ENCODE measurements around the gene PROP1.
"Not testable (repeated sequence)": the region's sequence is repeated elsewhere in the genome, so short reads cannot be mapped to it uniquely, and the experiment has no call there.

Gene PROP1

DNA sequence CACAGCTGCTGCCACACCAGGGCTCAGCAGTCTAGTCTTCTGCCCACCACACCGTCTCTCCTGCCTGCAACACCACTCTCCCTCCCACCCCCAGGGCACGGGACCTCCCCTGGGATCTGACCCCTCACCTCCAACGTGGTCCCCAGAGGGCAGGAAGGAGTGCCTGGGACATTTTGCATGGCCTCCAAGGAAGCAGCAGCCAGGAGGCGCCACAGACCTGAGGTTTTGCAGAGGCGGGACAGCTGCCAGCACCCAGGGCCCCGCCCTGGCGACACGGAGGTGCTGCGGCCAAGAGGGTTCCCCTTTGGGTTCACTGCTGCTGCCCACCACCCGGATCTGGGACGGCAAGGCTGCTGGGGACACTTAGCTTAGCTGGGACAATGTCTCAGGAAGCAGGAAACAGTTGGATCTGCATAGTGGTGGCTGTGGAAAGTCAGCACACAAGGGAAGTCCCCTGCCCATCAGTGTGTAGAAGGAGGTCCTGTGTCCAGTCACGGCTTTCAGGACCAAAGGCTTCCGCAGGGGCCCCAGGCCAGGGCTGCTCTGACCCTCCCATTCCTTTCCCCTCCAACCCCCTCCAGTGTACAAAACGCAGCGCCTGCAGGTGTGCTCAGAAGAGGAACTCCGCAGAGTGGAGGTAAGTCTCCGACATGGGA lies 13.8 kb downstream of the PROP1 start:
- Histone ChIP-seq H3K4me2 (ENCODE audit: low read depth, low read length, poor library complexity, severe bottlenecking) (no peak overlapping the region), H3K9me2 (replicated peaks; ENCODE audit: insufficient read depth, low read length) (no peaks in the 10 kb centered on the region)
- TF ChIP-seq CTCF (IDR thresholded peaks at IDR 0.05; ENCODE audit: insufficient read depth, low read length, poor library complexity, severe bottlenecking), result peak; percentile 44
- TF ChIP-seq EZH2phosphoT487 (conservative IDR thresholded peaks at IDR 0.05; ENCODE audit: low read length), result no peak

DNA sequence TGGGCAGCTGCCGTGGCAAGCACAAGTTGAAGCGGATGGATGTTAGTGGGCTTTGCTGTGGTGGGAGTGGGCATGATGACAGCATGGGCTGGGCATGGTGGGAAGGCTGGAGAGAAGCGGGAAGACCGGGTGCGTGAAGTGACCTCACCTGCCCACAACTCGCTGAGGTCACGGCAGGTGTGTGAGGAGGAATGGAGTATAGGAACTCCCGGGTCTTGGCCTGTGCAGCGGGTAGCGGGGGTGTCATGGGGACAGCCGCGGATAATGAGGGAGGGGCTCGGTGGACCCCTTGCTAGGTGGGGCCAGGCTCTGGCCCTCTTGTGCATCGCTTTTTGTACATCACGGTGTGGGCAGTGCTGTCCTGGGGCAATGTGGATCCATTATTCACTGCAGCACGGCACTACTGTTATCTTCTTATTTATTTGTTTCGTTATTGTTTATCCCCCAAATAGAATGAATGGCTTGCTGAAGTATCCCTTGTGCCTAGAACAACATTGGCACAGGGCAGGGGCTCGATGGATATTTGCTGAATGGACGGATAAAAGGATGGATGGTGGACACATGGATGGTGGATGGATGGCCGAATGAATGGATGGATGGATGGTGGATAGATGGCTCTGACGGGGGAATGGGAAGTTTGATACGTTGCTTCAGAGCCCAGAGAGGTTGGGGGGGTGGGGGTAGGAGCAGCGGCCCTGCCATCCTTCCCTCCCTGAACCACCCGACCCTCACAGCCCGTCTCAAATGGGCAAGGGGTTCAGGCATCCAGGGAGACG lies 14.6 kb downstream of the PROP1 start:
- Histone ChIP-seq H4K20me1 (ENCODE audit: low read depth, low read length) (no peaks in the 10 kb centered on the region), H3K4me2 (ENCODE audit: low read depth, low read length, poor library complexity, severe bottlenecking) (no peak overlapping the region), H3K79me2 (ENCODE audit: insufficient read depth, low read length) (no peaks in the 10 kb centered on the region), H3F3A (ENCODE audit: insufficient read depth) (no peaks in the 10 kb centered on the region), H3K36me3 (ENCODE audit: low read length) (no peaks in the 10 kb centered on the region), H3K9me3 (ENCODE audit: insufficient read depth, low read length) (no peaks in the 10 kb centered on the region), H3K4me3 (ENCODE audit: insufficient read depth, low read length, poor library complexity, severe bottlenecking) (no peak overlapping the region), H2AFZ (ENCODE audit: low read depth, low read length, severe bottlenecking) (no peak overlapping the region), H3K9me2 (replicated peaks; ENCODE audit: insufficient read depth, low read length) (no peaks in the 10 kb centered on the region), H3K9ac (ENCODE audit: low read length) (no peak overlapping the region), H3K27me3 (ENCODE audit: low read length) (no peaks in the 10 kb centered on the region), H3K27ac (ENCODE audit: low read depth, low read length) (no peak overlapping the region)
- no peak for TF ChIP-seq CTCF (IDR thresholded peaks at IDR 0.05; ENCODE audit: insufficient read depth, low read length, poor library complexity, severe bottlenecking)
- TF ChIP-seq EZH2phosphoT487 (conservative IDR thresholded peaks at IDR 0.05; ENCODE audit: low read length), result no peak

More for the DNA sequence above, 13.8 kb downstream of the PROP1 start:
- no peaks in the 10 kb centered on the region for H3K9me3 ChIP-seq (ENCODE audit: insufficient read depth, low read length)
- H3K4me3 ChIP-seq (ENCODE audit: insufficient read depth, low read length, poor library complexity, severe bottlenecking), result no peak overlapping the region
- H3F3A ChIP-seq (ENCODE audit: insufficient read depth), result no peaks in the 10 kb centered on the region
- no peaks in the 10 kb centered on the region for H3K79me2 ChIP-seq (ENCODE audit: insufficient read depth, low read length)
- H3K9ac ChIP-seq (ENCODE audit: low read length), result no peak overlapping the region
- H3K36me3 ChIP-seq (ENCODE audit: low read length), result no peaks in the 10 kb centered on the region
- H2AFZ ChIP-seq (ENCODE audit: low read depth, low read length, severe bottlenecking), result no peak overlapping the region
- no peaks in the 10 kb centered on the region for H3K27me3 ChIP-seq (ENCODE audit: low read length)
- H4K20me1 ChIP-seq (ENCODE audit: low read depth, low read length), result no peaks in the 10 kb centered on the region
- H3K27ac ChIP-seq (ENCODE audit: low read depth, low read length), result no peak overlapping the region

GRCh38 chr5:177980743-177981151 lies 15.3 kb downstream of the PROP1 start:
- Histone ChIP-seq H2AFZ (ENCODE audit: low read depth, low read length, severe bottlenecking) (no peak overlapping the region), H3F3A (ENCODE audit: insufficient read depth) (no peaks in the 10 kb centered on the region), H3K9me3 (ENCODE audit: insufficient read depth, low read length) (no peaks in the 10 kb centered on the region), H3K9ac (ENCODE audit: low read length) (no peak overlapping the region), H3K4me2 (ENCODE audit: low read depth, low read length, poor library complexity, severe bottlenecking) (no peak overlapping the region), H3K36me3 (ENCODE audit: low read length) (no peaks in the 10 kb centered on the region), H3K4me3 (ENCODE audit: insufficient read depth, low read length, poor library complexity, severe bottlenecking) (no peak overlapping the region), H3K9me2 (replicated peaks; ENCODE audit: insufficient read depth, low read length) (no peaks in the 10 kb centered on the region), H3K27me3 (ENCODE audit: low read length) (no peaks in the 10 kb centered on the region), H4K20me1 (ENCODE audit: low read depth, low read length) (no peaks in the 10 kb centered on the region), H3K27ac (ENCODE audit: low read depth, low read length) (no peak overlapping the region), H3K79me2 (ENCODE audit: insufficient read depth, low read length) (no peaks in the 10 kb centered on the region)
- TF ChIP-seq EZH2phosphoT487 (conservative IDR thresholded peaks at IDR 0.05; ENCODE audit: low read length) (no peak), CTCF (IDR thresholded peaks at IDR 0.05; ENCODE audit: insufficient read depth, low read length, poor library complexity, severe bottlenecking) (no peak)

DNA sequence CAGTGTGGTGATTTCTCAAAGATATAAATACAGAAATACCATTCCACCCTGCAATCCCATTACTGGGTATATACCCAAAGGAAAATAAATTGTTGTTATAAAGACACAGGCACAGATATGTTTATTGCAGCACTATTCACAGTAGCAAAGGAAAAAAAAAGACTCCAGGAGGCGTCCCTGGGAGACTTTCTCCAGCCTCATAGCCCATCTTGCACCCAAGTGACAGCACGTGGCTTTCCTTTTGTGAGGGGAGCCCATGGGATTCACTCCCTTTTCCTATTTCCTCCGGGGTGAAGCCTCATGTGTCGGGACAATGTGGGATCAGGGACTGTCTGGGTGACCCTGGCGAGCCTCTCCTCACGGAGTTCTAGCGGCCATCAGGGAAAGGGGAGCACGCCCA lies 18.4 kb downstream of the PROP1 start:
- not testable (repeated sequence) for H2AFZ ChIP-seq (ENCODE audit: low read depth, low read length, severe bottlenecking); H3F3A ChIP-seq (ENCODE audit: insufficient read depth); H3K36me3 ChIP-seq (ENCODE audit: low read length); H3K9me2 ChIP-seq (replicated peaks; ENCODE audit: insufficient read depth, low read length); H3K9ac ChIP-seq (ENCODE audit: low read length); H3K4me2 ChIP-seq (ENCODE audit: low read depth, low read length, poor library complexity, severe bottlenecking); H3K9me3 ChIP-seq (ENCODE audit: insufficient read depth, low read length); H3K79me2 ChIP-seq (ENCODE audit: insufficient read depth, low read length); H3K4me3 ChIP-seq (ENCODE audit: insufficient read depth, low read length, poor library complexity, severe bottlenecking); H4K20me1 ChIP-seq (ENCODE audit: low read depth, low read length); H3K27me3 ChIP-seq (ENCODE audit: low read length); H3K27ac ChIP-seq (ENCODE audit: low read depth, low read length)

Data from SU-DHL-6 (cell line).